Measurements from ENCODE around the gene UFC1. TPM values are rescaled to one million over a fixed set of nuclear protein-coding genes. Genes with fewer than 3 reads are reported as not detected.

UFC1 gene
- total and polyA plus RNA-seq, 9 donors = 63.2 to 209 (median 107) TPM

- Histone ChIP-seq H3K9me3 (no peaks in the 10 kb centered on the region), H3K36me3 (no peaks in the 10 kb centered on the region), H3K4me1 (ENCODE audit: insufficient read depth) (peaks cover 6% of the 10 kb centered on the region), H3K4me3 (peak overlapping the region; percentile 87), H3K27ac (peak overlapping the region; percentile 87 to 91), H3K27me3 (no peaks in the 10 kb centered on the region)
- DNase-seq = no peak
- 8 to 10% (median 8%) methylated on average over 16 to 17 of the region's 17 CpGs for WGBS, 3 donors
- TF ChIP-seq CTCF (IDR thresholded peaks at IDR 0.05) (no peak), POLR2A (IDR thresholded peaks at IDR 0.05) (no peak), EP300 (IDR thresholded peaks at IDR 0.05) (no peak)
- intact Hi-C loops (cut with DNase I) = no loop called here
Observed at GRCh38 chr1:161176468-161177111, 22.8 kb downstream of the UFC1 start.

GRCh38 chr1:161177112-161177935, 23.5 kb downstream of the UFC1 start, which contains the start of gene B4GALT3:
B4GALT3 (minus strand) TSS chr1:161177507; CDS start chr1:161176060, 1,447 bp downstream.
- DNase-seq = peak; percentile 88 to 97 (median 94)
- no peaks in the 10 kb centered on the region for H3K9me3 ChIP-seq
- WGBS, 3 donors = 2% methylated on average over 48 to 50 of the region's 50 CpGs
- H3K4me3 ChIP-seq = peak within 1 kb of the TSS; percentile 87
- no peaks in the 10 kb centered on the region for H3K36me3 ChIP-seq
- H3K4me1 ChIP-seq (ENCODE audit: insufficient read depth) = peaks cover 6% of the 10 kb centered on the region
- TF ChIP-seq POLR2A (IDR thresholded peaks at IDR 0.05) (peak; percentile 90), CTCF (IDR thresholded peaks at IDR 0.05) (no peak)
- intact Hi-C loops (cut with DNase I) = no loop called here
- H3K27me3 ChIP-seq = no peaks in the 10 kb centered on the region
- peak within 1 kb of the TSS; percentile 87 to 91 for H3K27ac ChIP-seq

GRCh38 chr1:161177936-161178244, 24.1 kb downstream of the UFC1 start:
- DNase-seq = peak in 1 of 5 donors; percentile 44
- TF ChIP-seq CTCF (IDR thresholded peaks at IDR 0.05) (no peak), EP300 (IDR thresholded peaks at IDR 0.05) (no peak), POLR2A (IDR thresholded peaks at IDR 0.05) (no peak)
- WGBS, 3 donors = 31 to 43% (median 31%) methylated on average over 9 of the region's 9 CpGs
- no peaks in the 10 kb centered on the region for H3K36me3 ChIP-seq
- H3K4me1 ChIP-seq (ENCODE audit: insufficient read depth) = peaks cover 6% of the 10 kb centered on the region
- intact Hi-C loops (cut with DNase I) = no loop called here
- H3K27me3 ChIP-seq = no peaks in the 10 kb centered on the region
- H3K4me3 ChIP-seq = peak overlapping the region; percentile 87
- no peaks in the 10 kb centered on the region for H3K9me3 ChIP-seq
- peak overlapping the region; percentile 87 to 91 for H3K27ac ChIP-seq

- no peak for DNase-seq
- no peaks in the 10 kb centered on the region for H3K27me3 ChIP-seq
- intact Hi-C loops (cut with DNase I) = no loop called here
Observed at GRCh38 chr1:161179698-161180097, 25.9 kb downstream of the UFC1 start.

More at GRCh38 chr1:161179698-161180097, 25.9 kb downstream of the UFC1 start:
- Histone ChIP-seq H3K36me3 (no peaks in the 10 kb centered on the region), H3K4me3 (no peak overlapping the region), H3K27ac (no peak overlapping the region), H3K9me3 (no peaks in the 10 kb centered on the region), H3K4me1 (ENCODE audit: insufficient read depth) (peaks cover 6% of the 10 kb centered on the region)
- no peak for TF ChIP-seq EP300 (IDR thresholded peaks at IDR 0.05)
- TF ChIP-seq POLR2A (IDR thresholded peaks at IDR 0.05) = no peak
- TF ChIP-seq CTCF (IDR thresholded peaks at IDR 0.05) = no peak
- 90 to 96% (median 94%) methylated on average over 3 of the region's 3 CpGs for WGBS, 3 donors
